ENCODE results near the gene RAX.

Gene RAX

GRCh38 chr18:59220164-59220783 lies 53.0 kb downstream of the RAX start:
- TF ChIP-seq CTCF (IDR thresholded peaks at IDR 0.05; ENCODE audit: insufficient read depth, low read depth, low read length, missing control alignments), result no peak
- H3K4me3 ChIP-seq (ENCODE audit: low read length), result no peak overlapping the region
- DNase-seq (ENCODE audit: low read depth), result no peak

GRCh38 chr18:59219672-59220163 lies 53.5 kb downstream of the RAX start, which contains the start of gene GRP:
GRP (plus strand) TSS chr18:59220158; CDS start chr18:59220266, 108 bp downstream.
- H3K4me3 ChIP-seq (ENCODE audit: low read length), result no peak within 1 kb of the TSS
- TF ChIP-seq CTCF (IDR thresholded peaks at IDR 0.05; ENCODE audit: insufficient read depth, low read depth, low read length, missing control alignments), result no peak
- DNase-seq (ENCODE audit: low read depth), result no peak

- H3K4me3 ChIP-seq (ENCODE audit: low read length), result no peak overlapping the region
- no peak for TF ChIP-seq CTCF (IDR thresholded peaks at IDR 0.05; ENCODE audit: insufficient read depth, low read depth, low read length, missing control alignments)
- DNase-seq (ENCODE audit: low read depth), result no peak
Measured at GRCh38 chr18:59218018-59218417, 55.2 kb downstream of the RAX start.

Measured in epithelial cell of esophagus (primary cell).